HL-60/S4 treated with phorbol 12-myristate 13-acetate at 8.2 ng/mL for 4 days and 3 days (cell line): ENCODE measurements around the gene PLGLB2.
"Not testable (repeated sequence)": the region's sequence is repeated elsewhere in the genome, so short reads cannot be mapped to it uniquely, and the experiment has no call there.

Source experiments
- in situ Hi-C: fragments of 300-500 bp; cut with MboI; formaldehyde crosslinking; loops from 2 replicates; pipeline ENCODE4 v1.15.0; 2022; ENCODE audit warnings: low sequenced_read_pairs

PLGLB2 gene

DNA sequence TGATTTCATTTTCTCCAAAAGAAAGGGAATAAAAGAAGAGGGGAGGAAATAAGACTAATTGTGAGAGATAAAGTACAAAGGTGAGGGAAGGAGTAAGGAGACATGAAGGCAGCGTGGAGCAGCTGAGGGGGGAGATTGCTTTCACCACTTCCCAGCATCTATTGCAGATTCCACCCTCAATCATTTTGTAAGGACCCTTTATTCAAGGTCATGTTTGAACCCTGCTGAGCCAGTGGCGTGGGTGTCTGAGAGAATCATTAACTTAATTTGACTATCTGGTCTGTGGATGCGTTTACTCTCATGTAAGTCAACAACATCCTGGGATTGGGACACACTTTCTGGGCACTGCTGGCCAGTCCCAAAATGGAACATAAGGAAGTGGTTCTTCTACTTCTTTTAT is at the start of gene PLGLB2:
Gene PLGLB2, plus strand, starts transcription at position 297 of the 400 bp plus-strand sequence. Its CDS starts 67 bp downstream, at position 364.
- in situ Hi-C loops, result not testable (repeated sequence)

DNA sequence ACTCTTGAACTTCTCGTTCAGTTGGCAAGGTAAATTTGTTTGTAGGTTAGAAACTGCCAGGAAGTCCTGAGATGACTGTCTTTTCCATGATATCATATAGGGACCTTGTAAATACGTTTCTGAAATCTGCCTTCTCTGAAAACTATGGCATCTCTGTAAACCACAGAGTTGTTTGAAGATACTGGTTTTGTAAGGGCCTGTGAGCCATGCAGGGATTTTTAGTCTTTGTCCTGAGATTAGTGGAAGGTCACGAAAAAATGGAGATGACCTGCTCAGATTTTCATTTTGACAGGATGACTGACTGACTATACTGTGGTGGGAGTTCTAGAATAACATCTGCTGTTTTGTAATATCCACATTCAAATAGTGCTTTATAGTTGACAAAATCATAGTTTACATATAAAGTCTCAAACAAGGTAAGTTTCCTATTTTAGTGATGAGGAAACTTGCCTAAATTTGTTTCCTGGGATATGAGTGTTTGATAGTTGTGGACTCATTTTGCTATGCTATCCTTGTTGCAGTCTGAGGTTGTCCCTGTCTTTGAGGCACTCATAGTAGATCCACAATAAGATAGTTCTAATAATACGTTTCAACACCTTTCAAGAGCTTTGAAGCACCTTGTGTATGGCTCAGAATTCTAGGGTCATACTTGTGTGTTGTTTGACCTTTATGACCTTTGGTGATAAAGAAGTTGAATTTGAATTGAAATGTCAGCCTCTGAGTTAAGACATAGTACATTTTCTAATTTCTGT is 43.1 kb upstream of the PLGLB2 start:
- in situ Hi-C loops, result not testable (repeated sequence)

DNA sequence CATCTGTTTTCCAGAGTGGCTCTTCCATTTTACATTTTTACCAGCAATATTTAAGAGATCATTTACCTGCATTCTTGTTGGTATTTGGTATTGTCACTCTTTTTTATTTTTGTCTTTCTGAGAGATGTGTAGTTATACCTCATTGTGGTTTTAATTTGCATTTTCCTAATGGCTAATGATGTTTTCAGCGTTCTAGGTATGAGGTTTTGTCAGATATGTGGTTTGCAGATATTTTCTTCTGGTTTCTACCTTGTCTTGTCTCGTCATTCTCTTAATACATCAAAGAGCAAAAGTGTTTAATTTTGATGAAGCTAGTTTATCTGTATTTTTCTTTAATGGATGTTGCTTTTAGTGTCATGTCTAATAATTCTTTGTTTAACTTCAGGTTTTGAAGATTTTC is 39.5 kb upstream of the PLGLB2 start:
- in situ Hi-C loops, result not testable (repeated sequence)

DNA sequence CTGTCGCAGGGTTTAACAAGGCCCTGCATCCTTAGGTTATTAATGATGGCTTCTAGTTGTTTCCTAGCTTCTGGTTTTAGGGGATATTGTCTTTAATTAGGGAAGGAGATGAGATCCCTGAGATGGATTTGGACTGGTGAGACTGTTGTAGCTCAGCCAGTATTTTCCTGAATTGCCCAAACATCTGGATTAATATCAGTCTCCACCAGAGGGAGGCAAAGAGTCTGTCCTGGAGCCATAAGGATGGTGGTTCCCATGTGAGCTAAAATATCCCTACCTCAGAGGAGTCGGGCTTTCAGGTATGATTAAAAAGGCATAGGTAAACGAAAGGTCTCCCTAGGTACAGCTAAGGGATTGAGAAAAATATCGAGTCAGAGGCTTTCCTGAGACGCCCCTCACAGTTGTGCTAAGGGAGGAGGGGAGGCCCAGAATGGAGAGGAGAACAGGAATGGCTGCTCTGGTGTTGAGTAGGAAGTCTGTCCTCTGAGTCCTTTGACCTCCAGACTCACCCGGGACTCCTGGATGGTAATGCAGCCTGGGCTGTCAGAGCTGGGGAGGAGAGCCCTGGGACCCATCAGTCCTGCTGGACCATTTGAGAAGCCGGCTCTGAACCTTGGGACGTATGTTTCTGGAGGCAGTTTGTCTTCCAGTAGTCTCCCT is 19.8 kb upstream of the PLGLB2 start:
- in situ Hi-C loops, result not testable (repeated sequence)

- in situ Hi-C loops, result not testable (repeated sequence)
Observed at GRCh38 chr2:87740928-87741327, 7.0 kb upstream of the PLGLB2 start.

DNA sequence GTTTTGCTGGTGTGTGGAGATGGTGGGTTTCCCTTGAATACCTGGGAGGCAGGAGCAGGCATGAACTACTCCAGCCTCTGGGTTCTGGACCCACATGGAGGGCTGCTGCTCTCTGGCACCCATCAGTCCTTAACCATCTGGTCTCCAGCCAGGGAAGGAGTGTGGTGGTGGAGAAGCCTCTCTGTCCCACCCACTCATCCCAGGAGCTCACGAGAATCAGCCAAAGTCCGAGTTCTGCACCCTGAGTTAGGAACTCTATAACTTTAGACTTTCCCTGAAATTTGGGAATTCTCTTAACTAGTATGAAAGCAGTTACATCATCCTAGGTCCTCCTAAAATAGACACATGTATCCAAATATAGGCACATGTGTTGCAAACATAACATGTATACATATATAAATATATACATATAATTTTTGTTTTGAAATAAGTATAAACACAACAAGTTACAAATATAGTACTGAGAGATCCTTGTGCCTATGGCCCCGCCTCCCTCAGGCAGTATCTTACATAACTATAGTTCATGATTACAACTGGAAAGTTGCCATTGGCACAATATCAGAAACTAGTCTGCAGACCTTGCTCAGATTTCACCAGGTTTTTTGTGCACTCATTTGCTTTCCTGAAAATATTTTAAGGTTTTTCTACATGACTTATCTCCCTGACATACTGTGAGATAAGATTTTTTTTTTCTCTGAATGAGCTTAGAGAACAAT is 5.3 kb upstream of the PLGLB2 start:
- in situ Hi-C loops, result not testable (repeated sequence)

DNA sequence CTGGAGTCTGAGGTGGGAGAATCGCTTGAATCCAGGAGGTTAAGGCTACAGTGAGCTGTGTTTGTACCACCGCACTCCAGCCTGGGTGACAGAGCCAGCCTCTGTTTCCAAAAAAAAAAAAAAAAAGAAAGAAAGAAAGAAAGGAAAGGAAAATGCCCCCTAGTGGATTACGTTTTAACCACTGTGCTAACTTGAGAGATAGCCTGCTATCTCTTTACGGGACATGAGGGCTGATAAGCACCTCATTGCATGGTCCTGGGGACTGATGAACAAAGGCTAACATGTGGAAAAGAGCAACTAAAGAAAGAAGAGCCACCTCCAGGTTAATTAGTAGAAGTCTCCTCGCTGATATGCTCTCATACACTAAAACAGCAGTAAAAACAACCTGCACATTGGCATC is 4.2 kb upstream of the PLGLB2 start:
- in situ Hi-C loops, result not testable (repeated sequence)

DNA sequence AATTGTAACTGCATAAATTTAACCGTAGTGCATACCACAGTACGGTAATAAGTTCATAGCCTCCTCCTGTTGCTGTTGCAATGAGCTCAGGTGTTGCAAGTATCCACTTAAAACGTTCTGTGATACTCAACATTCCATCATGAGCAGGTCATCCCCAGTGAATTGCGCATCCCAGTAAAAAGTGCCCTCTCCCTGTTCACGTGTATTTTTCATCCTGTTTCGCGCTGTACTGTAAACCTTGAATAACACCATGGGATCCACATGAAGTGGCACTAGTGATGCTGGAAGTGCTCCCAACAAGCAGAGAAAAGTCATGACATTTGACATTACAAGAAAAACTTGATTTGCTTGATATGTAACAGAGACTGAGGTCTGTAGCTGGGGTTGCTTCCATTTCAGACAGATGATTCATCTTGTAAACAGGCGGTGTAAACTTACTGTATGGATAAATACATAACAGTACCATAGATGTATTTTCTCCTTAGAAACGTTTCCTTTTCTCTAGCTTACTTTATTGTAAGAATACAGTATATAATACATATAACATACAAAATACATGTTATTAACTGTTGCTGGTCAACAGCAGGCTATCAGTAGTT is 2.4 kb upstream of the PLGLB2 start:
- in situ Hi-C loops, result not testable (repeated sequence)

GRCh38 chr2:87748524-87748923 is 637 bp downstream of the PLGLB2 start:
- in situ Hi-C loops, result not testable (repeated sequence)

- in situ Hi-C loops, result not testable (repeated sequence)
Observed at GRCh38 chr2:87750560-87750959, 2.7 kb downstream of the PLGLB2 start.

DNA sequence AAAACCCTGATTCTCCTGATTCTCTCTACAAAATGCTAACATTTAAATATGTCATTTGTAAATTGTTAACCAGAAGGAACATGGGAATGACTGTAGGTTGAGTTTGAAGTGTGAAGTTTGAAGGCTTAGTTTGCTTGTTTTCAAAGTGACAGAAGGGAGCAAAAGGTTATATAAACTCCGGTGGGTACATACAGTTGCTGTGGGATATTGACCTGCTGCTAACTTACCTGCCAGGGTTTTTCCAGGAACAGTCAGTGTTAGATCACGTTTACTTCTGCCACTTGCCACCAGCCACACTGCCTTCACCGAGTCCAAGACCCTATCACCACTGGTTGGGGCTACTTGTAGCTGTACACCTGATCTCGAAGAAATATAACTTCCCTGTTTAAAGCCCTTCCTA is 6.9 kb downstream of the PLGLB2 start:
- in situ Hi-C loops, result not testable (repeated sequence)
